ENCODE data around the gene SCAPER.

The SCAPER gene

DNA sequence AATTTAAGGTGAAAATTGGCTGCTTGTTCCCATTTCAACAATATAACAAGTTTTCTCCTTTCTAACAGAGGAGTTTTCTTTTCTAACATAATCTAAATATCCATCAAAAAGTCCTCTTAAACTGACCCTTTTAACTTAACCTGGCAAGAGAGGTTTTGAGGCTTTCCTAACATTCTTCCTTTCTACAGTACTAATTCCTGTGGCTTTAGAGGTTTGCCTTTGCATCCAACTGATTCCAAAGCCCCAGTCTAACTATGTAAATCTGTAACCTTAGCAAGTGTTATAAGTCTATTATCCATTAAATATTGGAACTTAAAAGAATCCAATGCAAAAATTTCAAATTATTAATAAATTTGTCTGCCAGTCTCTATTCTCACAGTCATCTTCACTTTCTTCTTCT, 434.4 kb downstream of the SCAPER start:
- POLR2A ChIA-PET, result no interaction called here
- Histone ChIP-seq H3K36me3 (ENCODE audit: control insufficient read depth in 2 of 2, insufficient read depth in 1 of 2, low read length in 2 of 2) (no peaks in the 10 kb centered on the region; a peak in 1 of 3 replicates), H3K4me3 (ENCODE audit: low read depth, low read length) (no peak overlapping the region), H3K4me1 (ENCODE audit: control insufficient read depth, insufficient read depth, low read length) (no peaks in the 10 kb centered on the region), H3K27ac (ENCODE audit: extremely low read depth, low read depth, low read length) (no peak overlapping the region), H3K9me3 (ENCODE audit: control insufficient read depth, insufficient read depth, low read depth, low read length) (no peaks in the 10 kb centered on the region; the same call in 1 of the 2 replicates)
- TF ChIP-seq ZNF214 (tag by site-specific recombination; IDR thresholded peaks at IDR 0.05; ENCODE audit: borderline replicate concordance), result no peak
- no peak for TF ChIP-seq ZSCAN23 (tag by site-specific recombination; IDR thresholded peaks at IDR 0.05)
- TF ChIP-seq, protein P1, sequence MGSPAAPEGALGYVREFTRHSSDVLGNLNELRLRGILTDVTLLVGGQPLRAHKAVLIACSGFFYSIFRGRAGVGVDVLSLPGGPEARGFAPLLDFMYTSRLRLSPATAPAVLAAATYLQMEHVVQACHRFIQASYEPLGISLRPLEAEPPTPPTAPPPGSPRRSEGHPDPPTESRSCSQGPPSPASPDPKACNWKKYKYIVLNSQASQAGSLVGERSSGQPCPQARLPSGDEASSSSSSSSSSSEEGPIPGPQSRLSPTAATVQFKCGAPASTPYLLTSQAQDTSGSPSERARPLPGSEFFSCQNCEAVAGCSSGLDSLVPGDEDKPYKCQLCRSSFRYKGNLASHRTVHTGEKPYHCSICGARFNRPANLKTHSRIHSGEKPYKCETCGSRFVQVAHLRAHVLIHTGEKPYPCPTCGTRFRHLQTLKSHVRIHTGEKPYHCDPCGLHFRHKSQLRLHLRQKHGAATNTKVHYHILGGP (tag by site-specific recombination; IDR thresholded peaks at IDR 0.05), result no peak
- TF ChIP-seq, protein P2, sequence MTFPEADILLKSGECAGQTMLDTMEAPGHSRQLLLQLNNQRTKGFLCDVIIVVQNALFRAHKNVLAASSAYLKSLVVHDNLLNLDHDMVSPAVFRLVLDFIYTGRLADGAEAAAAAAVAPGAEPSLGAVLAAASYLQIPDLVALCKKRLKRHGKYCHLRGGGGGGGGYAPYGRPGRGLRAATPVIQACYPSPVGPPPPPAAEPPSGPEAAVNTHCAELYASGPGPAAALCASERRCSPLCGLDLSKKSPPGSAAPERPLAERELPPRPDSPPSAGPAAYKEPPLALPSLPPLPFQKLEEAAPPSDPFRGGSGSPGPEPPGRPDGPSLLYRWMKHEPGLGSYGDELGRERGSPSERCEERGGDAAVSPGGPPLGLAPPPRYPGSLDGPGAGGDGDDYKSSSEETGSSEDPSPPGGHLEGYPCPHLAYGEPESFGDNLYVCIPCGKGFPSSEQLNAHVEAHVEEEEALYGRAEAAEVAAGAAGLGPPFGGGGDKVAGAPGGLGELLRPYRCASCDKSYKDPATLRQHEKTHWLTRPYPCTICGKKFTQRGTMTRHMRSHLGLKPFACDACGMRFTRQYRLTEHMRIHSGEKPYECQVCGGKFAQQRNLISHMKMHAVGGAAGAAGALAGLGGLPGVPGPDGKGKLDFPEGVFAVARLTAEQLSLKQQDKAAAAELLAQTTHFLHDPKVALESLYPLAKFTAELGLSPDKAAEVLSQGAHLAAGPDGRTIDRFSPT (tag by site-specific recombination; IDR thresholded peaks at IDR 0.05), result no peak
- no peak for TF ChIP-seq ZNF571 (tag by site-specific recombination; IDR thresholded peaks at IDR 0.05)
- no peak for TF ChIP-seq YY1 (tag by site-specific recombination; IDR thresholded peaks at IDR 0.05)
- no peak for TF ChIP-seq ZNF211 (tag by site-specific recombination; IDR thresholded peaks at IDR 0.05; ENCODE audit: low read depth)
- TF ChIP-seq, protein P3, sequence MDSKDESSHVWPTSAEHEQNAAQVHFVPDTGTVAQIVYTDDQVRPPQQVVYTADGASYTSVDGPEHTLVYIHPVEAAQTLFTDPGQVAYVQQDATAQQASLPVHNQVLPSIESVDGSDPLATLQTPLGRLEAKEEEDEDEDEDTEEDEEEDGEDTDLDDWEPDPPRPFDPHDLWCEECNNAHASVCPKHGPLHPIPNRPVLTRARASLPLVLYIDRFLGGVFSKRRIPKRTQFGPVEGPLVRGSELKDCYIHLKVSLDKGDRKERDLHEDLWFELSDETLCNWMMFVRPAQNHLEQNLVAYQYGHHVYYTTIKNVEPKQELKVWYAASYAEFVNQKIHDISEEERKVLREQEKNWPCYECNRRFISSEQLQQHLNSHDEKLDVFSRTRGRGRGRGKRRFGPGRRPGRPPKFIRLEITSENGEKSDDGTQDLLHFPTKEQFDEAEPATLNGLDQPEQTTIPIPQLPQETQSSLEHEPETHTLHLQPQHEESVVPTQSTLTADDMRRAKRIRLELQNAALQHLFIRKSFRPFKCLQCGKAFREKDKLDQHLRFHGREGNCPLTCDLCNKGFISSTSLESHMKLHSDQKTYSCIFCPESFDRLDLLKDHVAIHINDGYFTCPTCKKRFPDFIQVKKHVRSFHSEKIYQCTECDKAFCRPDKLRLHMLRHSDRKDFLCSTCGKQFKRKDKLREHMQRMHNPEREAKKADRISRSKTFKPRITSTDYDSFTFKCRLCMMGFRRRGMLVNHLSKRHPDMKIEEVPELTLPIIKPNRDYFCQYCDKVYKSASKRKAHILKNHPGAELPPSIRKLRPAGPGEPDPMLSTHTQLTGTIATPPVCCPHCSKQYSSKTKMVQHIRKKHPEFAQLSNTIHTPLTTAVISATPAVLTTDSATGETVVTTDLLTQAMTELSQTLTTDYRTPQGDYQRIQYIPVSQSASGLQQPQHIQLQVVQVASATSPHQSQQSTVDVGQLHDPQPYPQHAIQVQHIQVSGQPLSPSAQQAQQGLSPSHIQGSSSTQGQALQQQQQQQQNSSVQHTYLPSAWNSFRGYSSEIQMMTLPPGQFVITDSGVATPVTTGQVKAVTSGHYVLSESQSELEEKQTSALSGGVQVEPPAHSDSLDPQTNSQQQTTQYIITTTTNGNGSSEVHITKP (tag by site-specific recombination; IDR thresholded peaks at IDR 0.05), result no peak
- TF ChIP-seq ZNF654 (tag by site-specific recombination; IDR thresholded peaks at IDR 0.05; ENCODE audit: low read depth), result no peak
- TF ChIP-seq HOXD13 (CRISPR knock-in tag; IDR thresholded peaks at IDR 0.05; ENCODE audit: borderline replicate concordance), result no peak
- TF ChIP-seq ZNF404 (tag by site-specific recombination; IDR thresholded peaks at IDR 0.05), result no peak
- no peak for TF ChIP-seq ZNF623 (tag by site-specific recombination; IDR thresholded peaks at IDR 0.05)
- CTCF ChIA-PET, result no interaction called here

DNA sequence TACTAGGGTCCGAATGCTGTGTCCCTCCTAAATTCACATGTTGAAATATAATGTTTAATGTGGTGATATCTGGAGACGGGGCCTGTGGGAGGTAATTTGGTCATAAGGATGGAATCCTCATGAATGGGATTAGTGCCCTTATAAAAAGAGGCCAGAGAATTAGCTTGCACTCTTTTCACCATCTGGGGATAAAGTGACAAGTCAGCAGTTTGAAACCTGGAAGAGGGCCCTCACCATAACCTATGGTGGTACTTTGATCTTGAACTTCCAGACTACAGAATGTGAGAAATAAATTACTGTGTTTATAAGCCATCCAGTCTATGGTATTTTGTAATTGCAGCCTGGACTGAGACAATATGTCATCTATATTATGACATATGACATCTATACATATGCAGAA, 436.4 kb downstream of the SCAPER start:
- POLR2A ChIA-PET, result no interaction called here
- CTCF ChIA-PET, result no interaction called here
- H3K4me3 ChIP-seq (ENCODE audit: low read depth, low read length), result no peak overlapping the region
- no peaks in the 10 kb centered on the region; a peak in 1 of 3 replicates for H3K36me3 ChIP-seq (ENCODE audit: control insufficient read depth in 2 of 2, insufficient read depth in 1 of 2, low read length in 2 of 2)
- no peaks in the 10 kb centered on the region; the same call in 1 of the 2 replicates for H3K9me3 ChIP-seq (ENCODE audit: control insufficient read depth, insufficient read depth, low read depth, low read length)
- H3K4me1 ChIP-seq (ENCODE audit: control insufficient read depth, insufficient read depth, low read length), result no peaks in the 10 kb centered on the region
- H3K27ac ChIP-seq (ENCODE audit: extremely low read depth, low read depth, low read length), result no peak overlapping the region
- TF ChIP-seq, protein P4, sequence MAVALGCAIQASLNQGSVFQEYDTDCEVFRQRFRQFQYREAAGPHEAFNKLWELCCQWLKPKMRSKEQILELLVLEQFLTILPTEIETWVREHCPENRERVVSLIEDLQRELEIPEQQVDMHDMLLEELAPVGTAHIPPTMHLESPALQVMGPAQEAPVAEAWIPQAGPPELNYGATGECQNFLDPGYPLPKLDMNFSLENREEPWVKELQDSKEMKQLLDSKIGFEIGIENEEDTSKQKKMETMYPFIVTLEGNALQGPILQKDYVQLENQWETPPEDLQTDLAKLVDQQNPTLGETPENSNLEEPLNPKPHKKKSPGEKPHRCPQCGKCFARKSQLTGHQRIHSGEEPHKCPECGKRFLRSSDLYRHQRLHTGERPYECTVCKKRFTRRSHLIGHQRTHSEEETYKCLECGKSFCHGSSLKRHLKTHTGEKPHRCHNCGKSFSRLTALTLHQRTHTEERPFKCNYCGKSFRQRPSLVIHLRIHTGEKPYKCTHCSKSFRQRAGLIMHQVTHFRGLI (tag by site-specific recombination; IDR thresholded peaks at IDR 0.05), result no peak
- TF ChIP-seq BCL11A (tag by site-specific recombination; IDR thresholded peaks at IDR 0.05; ENCODE audit: low read depth), result no peak
- TF ChIP-seq SALL2 (tag by site-specific recombination; IDR thresholded peaks at IDR 0.05; ENCODE audit: borderline replicate concordance), result no peak
- TF ChIP-seq, protein P5, sequence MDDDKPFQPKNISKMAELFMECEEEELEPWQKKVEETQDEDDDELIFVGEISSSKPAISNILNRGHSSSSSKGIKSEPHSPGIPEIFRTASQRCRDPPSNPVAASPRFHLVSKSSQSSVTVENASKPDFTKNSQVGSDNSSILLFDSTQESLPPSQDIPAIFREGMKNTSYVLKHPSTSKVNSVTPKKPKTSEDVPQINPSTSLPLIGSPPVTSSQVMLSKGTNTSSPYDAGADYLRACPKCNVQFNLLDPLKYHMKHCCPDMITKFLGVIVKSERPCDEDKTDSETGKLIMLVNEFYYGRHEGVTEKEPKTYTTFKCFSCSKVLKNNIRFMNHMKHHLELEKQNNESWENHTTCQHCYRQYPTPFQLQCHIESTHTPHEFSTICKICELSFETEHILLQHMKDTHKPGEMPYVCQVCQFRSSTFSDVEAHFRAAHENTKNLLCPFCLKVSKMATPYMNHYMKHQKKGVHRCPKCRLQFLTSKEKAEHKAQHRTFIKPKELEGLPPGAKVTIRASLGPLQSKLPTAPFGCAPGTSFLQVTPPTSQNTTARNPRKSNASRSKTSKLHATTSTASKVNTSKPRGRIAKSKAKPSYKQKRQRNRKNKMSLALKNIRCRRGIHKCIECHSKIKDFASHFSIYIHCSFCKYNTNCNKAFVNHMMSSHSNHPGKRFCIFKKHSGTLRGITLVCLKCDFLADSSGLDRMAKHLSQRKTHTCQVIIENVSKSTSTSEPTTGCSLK (tag by site-specific recombination; IDR thresholded peaks at IDR 0.05), result no peak

Measured in HEK293 (cell line).